Lower leg skin (tissue), 4 donors: ENCODE results near the gene SMARCA2. TPM values are rescaled to one million over a fixed set of nuclear protein-coding genes. Genes with fewer than 3 reads are reported as not detected.

Experiments
- DNase-seq, 2 donors: peaks; one replicate each; pipeline ENCODE4 v3.0.0-alpha.2; 2019; ENCODE audit warnings: low spot score in 2 of 2
- H3K4me3 ChIP-seq: fragments of 200-600 bp; sonication (generic); 2 replicates; pipeline ENCODE4 v1.5.1; 2017; ENCODE audit warnings: mild to moderate bottlenecking, low read depth; ENCODE audit not compliant: poor library complexity, severe bottlenecking
- POLR2A ChIP-seq, 2 donors: fragments of 450-650 bp; IDR thresholded peaks; one replicate each; pipeline ENCODE4 v1.6.1; 2016 to 2017; ENCODE audit warnings: antibody characterized with exemption in 2 of 2, mild to moderate bottlenecking in 1 of 2, moderate library complexity in 1 of 2
- WGBS, 2 donors: methylation state at CpG; one replicate each; pipeline ENCODE4 v1.1.5; 2018; 5-methylcytosine and 5-hydroxymethylcytosine counted together
- intact Hi-C: fragments of 100-400 bp; cut with DNase I; formaldehyde crosslinking; loops from one replicate; pipeline ENCODE4 v1.15.0; 2023; ENCODE audit warnings: low total_unique reads
- total RNA-seq, 4 donors: library from RNA; depleted of rRNA; stranded (reverse); fragments of >200 nt; gene quantifications; one replicate each; pipeline ENCODE4 v1.1.0, GENCODE V29; 2016
- TF ChIP-seq, protein P1 (sequence below), 3 donors: fragments of 450-650 bp; IDR thresholded peaks; one replicate each; pipeline ENCODE4 v1.5.1; 2016; ENCODE audit warnings: antibody characterized with exemption in 3 of 3, mild to moderate bottlenecking in 3 of 3, moderate library complexity in 2 of 3

Gene SMARCA2
- total RNA-seq, 4 donors from 2014 or later = 111 to 130 (median 114) TPM

DNA sequence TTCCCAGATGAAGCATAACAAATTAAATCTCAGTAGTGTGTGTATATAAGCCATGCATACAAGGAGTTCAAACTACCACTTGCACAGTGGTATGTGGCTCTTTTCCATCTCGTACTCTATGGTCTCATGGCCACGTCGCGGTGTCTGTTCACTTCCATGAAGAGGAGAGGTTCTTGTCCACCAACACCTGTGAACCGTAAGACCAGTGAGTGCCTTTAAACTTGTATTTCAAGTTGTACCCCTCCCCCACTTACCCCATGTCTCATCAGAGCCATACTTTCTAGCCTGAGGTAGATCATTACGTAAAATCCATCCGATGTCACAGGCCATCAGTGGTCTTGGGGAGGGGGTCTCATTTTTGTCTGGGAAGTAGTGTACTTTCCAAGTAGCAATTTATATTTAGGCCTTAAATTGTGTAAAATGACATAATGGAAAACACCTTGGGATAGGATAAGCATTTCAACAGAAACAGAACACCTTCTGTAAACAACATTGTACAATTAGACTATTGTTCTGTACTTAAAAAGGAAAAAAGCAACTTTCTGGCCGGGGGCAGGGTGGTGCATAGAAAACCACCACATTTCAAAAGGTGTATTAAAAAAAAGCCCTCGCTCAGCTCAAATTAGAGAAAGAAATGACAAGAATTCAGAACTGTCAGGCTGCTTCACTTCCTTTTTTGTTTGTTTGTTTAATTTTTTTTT is 163.0 kb downstream of the SMARCA2 start:
- H3K4me3 ChIP-seq = no peak overlapping the region
- TF ChIP-seq, protein P1, sequence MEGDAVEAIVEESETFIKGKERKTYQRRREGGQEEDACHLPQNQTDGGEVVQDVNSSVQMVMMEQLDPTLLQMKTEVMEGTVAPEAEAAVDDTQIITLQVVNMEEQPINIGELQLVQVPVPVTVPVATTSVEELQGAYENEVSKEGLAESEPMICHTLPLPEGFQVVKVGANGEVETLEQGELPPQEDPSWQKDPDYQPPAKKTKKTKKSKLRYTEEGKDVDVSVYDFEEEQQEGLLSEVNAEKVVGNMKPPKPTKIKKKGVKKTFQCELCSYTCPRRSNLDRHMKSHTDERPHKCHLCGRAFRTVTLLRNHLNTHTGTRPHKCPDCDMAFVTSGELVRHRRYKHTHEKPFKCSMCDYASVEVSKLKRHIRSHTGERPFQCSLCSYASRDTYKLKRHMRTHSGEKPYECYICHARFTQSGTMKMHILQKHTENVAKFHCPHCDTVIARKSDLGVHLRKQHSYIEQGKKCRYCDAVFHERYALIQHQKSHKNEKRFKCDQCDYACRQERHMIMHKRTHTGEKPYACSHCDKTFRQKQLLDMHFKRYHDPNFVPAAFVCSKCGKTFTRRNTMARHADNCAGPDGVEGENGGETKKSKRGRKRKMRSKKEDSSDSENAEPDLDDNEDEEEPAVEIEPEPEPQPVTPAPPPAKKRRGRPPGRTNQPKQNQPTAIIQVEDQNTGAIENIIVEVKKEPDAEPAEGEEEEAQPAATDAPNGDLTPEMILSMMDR (IDR thresholded peaks at IDR 0.05) = no peak
- no peak for TF ChIP-seq POLR2A (IDR thresholded peaks at IDR 0.05)
- no peak for DNase-seq
- WGBS, 2 donors = 81 to 84% methylated on average over 9 of the region's 9 CpGs
- intact Hi-C loops = no loop called here

DNA sequence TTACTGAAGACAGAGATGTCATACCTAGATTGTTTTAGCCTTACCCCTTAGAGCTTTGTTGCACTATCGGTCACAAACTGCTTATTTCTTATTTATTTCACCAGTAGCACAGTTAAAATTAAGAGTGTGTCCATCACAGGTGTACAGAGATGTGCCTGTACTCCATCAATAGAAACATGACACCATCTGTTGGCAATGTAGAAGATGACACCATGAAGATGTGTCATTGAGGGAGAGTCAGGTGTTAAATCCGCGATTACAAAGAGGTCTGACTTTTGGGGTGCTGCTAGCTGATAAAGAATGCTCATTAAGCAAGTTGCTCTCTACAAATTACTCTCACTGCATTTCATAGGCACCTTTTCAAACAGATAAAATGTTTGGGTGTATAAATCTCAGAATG is 164.4 kb downstream of the SMARCA2 start:
- intact Hi-C loops = no loop called here
- no peak for DNase-seq
- WGBS, 2 donors = 73 to 75% methylated on average over 3 of the region's 3 CpGs
- TF ChIP-seq POLR2A (IDR thresholded peaks at IDR 0.05) = no peak
- TF ChIP-seq, protein P1 (IDR thresholded peaks at IDR 0.05) = no peak
- no peak overlapping the region for H3K4me3 ChIP-seq

DNA sequence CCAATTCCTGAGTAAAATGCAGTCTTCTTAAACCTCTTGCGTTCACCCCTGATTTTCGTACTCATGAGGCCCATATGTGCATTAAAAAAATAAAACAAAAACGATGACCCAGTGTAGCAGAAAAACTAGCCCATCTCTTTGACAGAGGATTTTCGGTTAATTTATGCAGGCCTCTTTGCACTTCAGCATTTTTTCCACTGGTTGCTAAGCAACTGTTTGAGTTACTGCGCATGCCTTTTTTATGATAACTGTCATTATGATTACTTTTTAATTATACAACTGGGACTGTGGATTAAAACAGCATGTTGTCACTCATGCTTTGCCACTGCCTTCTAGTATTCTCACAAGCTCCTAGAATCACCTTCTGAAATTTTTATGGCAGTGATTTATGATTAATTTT is 165.0 kb downstream of the SMARCA2 start:
- TF ChIP-seq, protein P1 (IDR thresholded peaks at IDR 0.05) = no peak
- no peak for TF ChIP-seq POLR2A (IDR thresholded peaks at IDR 0.05)
- no peak for DNase-seq
- intact Hi-C loops = no loop called here
- WGBS, 2 donors = 59 to 65% methylated on average over 5 of the region's 5 CpGs
- H3K4me3 ChIP-seq = no peak overlapping the region

DNA sequence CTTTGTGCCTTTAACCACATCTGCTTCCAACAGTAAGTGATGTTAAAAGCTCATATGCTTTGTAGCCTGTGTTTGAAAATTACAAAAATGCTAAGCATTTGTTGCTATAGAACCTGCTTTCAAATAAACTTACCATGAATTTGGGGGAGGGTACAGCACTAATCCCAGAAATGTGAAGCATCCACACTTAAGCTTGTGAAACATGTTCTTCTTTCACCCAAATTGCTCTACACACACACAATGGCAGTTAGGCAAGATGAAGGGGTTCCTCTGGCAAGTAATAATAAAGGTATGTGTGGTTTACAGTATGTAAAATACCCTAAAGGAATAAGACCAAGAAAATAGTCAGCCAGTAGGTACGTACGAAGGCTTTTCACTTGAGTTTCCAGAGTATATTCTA is 165.6 kb downstream of the SMARCA2 start:
- DNase-seq = no peak
- intact Hi-C loops = no loop called here
- no peak overlapping the region for H3K4me3 ChIP-seq
- TF ChIP-seq, protein P1 (IDR thresholded peaks at IDR 0.05) = no peak
- no peak for TF ChIP-seq POLR2A (IDR thresholded peaks at IDR 0.05)
- 96% methylated on average over 2 of the region's 2 CpGs for WGBS, 2 donors

DNA sequence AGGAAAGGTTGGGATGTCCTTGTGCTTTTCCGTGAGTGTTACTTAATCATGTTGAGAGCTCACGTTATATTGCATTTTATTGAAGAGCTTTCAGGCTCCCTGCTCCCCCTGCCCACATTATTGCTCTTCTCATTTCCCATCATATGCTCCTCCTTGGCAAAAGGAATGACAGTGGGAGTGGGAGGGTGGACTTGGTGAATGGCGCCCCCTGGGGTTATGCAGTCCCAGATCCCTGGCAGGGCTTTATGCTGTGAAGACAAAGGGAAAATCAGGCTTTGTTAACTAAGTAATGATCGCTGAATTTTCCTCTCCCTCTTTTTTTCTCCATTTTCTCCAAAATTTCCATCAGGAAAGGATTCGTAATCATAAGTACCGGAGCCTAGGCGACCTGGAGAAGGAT is 166.6 kb downstream of the SMARCA2 start:
- no peak for DNase-seq
- TF ChIP-seq, protein P1 (IDR thresholded peaks at IDR 0.05) = no peak
- no peak for TF ChIP-seq POLR2A (IDR thresholded peaks at IDR 0.05)
- WGBS, 2 donors = 86 to 91% methylated on average over 7 of the region's 7 CpGs

More for the DNA sequence above, 166.6 kb downstream of the SMARCA2 start:
- H3K4me3 ChIP-seq = no peak overlapping the region
- intact Hi-C loops = no loop called here
